GM10847 (cell line): ENCODE measurements around the gene FAM107B.

Source experiments
- POLR2A ChIP-seq: IDR thresholded peaks from 2 replicates; pipeline ENCODE4 v1.6.1; 2011; ENCODE audit not compliant: insufficient read length; ENCODE audit errors: extremely low read depth

FAM107B gene

GRCh38 chr10:14774797-14775196 is at the start of gene FAM107B:
FAM107B (minus strand) TSS chr10:14774897; CDS start chr10:14774663, 234 bp downstream.
- TF ChIP-seq POLR2A: no peak

- TF ChIP-seq POLR2A: no peak
These were observed 49.3 kb upstream of the FAM107B start for GRCh38 chr10:14823966-14824365.

- TF ChIP-seq POLR2A: no peak
These were observed 48.4 kb upstream of the FAM107B start for GRCh38 chr10:14822879-14823755.

- no peak for TF ChIP-seq POLR2A
These were observed 47.1 kb upstream of the FAM107B start for GRCh38 chr10:14821635-14822375.

GRCh38 chr10:14820775-14821154 is 46.1 kb upstream of the FAM107B start:
- TF ChIP-seq POLR2A: no peak

- TF ChIP-seq POLR2A: no peak
These were observed 45.5 kb upstream of the FAM107B start for GRCh38 chr10:14820010-14820774.

GRCh38 chr10:14815681-14816080 is 41.0 kb upstream of the FAM107B start:
- TF ChIP-seq POLR2A: no peak

- no peak for TF ChIP-seq POLR2A
These were observed 37.6 kb upstream of the FAM107B start for GRCh38 chr10:14812271-14812670.

- no peak for TF ChIP-seq POLR2A
These were observed 36.6 kb upstream of the FAM107B start for GRCh38 chr10:14810969-14811953.

GRCh38 chr10:14806318-14806717 is 31.6 kb upstream of the FAM107B start:
- no peak for TF ChIP-seq POLR2A

- TF ChIP-seq POLR2A: no peak
These were observed 29.1 kb upstream of the FAM107B start for GRCh38 chr10:14803827-14804226.

GRCh38 chr10:14801723-14802122 is 27.0 kb upstream of the FAM107B start:
- TF ChIP-seq POLR2A: no peak

- no peak for TF ChIP-seq POLR2A
These were observed 25.7 kb upstream of the FAM107B start for GRCh38 chr10:14800397-14800796.

GRCh38 chr10:14798636-14799035 is 23.9 kb upstream of the FAM107B start:
- TF ChIP-seq POLR2A: no peak
